ENCODE results near the gene EP400.
"Not testable (repeated sequence)": the region's sequence is repeated elsewhere in the genome, so short reads cannot be mapped to it uniquely, and the experiment has no call there.

EP400 gene

GRCh38 chr12:132071830-132072384, 122.2 kb downstream of the EP400 start:
- no peak for DNase-seq

DNA sequence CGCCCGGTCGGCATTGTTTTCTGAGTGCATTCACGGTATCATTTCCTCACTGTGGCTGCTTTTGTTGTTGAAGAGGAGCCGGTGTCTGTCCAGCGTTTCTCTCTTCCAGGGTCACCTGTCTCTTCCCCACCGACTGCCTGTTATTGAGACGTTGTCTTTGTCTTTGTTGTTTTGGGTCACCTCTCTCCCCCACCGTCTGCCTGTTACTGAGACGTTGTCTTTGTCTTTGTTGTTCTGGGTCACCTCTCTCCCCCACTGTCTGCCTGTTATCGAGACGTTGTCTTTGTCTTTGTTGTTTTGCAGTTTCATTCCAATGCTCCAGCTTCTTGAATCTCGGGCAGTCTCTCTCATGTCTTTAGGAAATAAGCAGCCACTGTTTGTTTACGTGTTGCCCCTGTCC, 124.5 kb downstream of the EP400 start:
- no peak for DNase-seq

- DNase-seq: no peak
Measured at GRCh38 chr12:132075026-132075713, 125.4 kb downstream of the EP400 start.

DNA sequence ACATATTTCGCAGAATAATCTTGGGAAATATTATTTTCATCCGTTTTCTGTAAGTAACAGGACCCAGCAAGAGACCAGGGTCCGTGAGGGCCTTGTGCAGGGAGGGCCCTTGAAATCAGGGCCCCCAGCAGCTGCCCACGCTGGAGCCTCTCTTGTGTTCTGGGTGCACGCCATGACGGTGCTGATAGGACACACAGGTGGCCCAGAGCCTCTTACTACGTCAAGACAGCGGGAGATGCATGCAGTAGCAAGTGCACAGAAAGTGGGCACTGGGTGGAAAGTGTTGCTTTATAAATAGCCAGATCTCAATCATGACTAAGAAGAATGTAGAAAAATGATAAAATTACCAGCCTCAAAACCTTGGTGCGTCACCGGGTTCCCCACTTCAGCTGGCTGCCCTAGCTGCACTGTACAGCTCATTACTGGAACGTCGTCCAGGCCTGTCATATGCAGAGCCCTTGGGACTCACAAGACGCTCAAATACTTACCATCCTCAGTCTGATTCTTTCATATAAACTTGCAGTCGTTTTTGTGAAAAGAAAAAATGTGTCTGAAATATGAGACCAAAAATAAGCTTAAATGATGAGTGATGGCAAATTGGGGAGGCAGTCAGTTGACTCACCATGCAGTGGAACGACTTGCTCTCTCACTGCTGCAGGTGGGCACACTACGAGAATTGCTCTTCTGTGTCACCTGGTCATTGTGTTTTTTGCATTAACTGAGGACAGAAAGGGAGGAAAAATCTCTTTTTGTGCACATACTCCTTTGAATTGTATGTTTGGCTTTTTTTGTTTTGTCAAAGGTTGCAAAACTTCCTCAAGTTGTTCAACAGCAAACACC, 126.2 kb downstream of the EP400 start:
- DNase-seq: no peak

- DNase-seq: no peak
Measured at GRCh38 chr12:132076711-132077110, 127.0 kb downstream of the EP400 start.

DNA sequence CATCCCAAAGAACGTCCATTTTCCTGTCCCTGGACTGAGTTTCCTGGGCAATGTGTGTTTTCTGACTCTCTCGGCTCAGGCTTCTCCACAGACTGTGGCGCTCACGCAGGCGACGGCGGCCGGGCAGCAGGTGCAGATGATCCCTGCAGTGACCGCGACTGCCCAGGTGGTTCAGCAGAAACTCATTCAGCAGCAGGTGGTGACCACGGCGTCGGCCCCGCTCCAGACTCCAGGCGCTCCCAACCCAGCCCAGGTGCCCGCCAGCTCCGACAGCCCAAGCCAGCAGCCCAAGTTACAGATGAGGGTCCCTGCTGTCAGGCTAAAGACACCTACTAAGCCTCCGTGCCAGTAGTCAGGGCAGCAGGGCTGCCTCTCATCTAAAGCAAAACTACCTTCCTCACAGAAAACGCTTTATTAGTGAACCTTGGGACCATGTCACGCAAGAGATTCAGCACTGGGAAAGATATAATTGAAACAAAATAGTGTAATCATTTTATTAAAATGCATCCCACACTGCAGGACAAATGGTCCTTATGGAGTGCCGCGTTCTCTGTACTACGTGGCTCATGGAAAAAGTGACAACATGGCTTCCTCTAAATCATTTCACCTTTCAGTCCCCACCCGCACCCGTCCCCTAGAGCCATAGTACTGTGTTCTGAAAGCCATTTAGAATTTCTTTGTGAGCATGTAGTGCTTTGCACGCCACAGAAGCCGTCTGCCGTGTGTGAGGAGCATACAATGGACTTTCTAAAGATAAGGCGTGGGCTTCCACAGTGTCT, 127.8 kb downstream of the EP400 start:
- DNase-seq: no peak

- no peak for DNase-seq
Measured at GRCh38 chr12:132078190-132078589, 128.4 kb downstream of the EP400 start.

DNA sequence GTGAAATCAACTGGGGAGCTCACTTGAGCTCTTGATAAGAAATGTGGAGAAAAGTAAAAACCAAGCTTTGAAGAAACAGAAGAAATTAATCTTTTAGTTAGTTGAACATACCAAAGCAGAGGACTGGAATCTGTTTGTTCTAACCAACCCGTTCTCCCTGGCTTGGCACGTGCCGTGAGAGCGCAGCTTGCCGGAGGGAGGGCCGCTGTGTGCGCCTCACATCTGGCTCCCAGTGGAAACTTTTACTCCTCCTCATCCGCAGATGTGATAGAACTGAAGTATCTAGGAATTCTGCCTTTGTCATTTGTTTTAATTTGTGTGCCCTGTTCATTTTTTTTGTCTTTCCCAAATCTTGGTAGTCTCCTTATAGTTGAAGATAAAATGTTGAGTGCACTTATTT, 129.5 kb downstream of the EP400 start:
- no peak for DNase-seq

- no peak for DNase-seq
Measured at GRCh38 chr12:132079695-132080094, 130.0 kb downstream of the EP400 start.

- not testable (repeated sequence) for DNase-seq
Measured at GRCh38 chr12:132080515-132080914, 130.8 kb downstream of the EP400 start.

DNA sequence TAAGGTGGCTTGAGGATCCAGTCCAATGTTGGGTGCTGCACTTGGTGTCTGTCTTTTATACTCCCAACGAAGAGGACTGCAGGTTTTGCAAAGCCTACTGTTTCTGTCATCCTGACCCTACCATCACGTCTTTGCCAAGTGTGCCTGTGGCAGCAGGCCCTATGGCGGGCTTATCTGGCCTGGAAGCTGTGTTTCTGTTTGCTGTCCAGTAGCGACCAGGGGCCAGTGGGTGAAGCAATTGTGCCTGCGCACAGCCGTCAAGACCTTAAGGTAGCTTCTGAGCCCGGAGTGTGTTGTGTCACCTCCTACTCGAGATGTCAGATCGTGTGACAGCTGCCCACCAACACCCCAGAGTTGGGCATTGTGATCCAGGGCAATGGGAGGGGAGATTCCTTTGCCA, 131.7 kb downstream of the EP400 start:
- DNase-seq: no peak

- no peak for DNase-seq
Measured at GRCh38 chr12:132083614-132083940, 133.8 kb downstream of the EP400 start.

DNA sequence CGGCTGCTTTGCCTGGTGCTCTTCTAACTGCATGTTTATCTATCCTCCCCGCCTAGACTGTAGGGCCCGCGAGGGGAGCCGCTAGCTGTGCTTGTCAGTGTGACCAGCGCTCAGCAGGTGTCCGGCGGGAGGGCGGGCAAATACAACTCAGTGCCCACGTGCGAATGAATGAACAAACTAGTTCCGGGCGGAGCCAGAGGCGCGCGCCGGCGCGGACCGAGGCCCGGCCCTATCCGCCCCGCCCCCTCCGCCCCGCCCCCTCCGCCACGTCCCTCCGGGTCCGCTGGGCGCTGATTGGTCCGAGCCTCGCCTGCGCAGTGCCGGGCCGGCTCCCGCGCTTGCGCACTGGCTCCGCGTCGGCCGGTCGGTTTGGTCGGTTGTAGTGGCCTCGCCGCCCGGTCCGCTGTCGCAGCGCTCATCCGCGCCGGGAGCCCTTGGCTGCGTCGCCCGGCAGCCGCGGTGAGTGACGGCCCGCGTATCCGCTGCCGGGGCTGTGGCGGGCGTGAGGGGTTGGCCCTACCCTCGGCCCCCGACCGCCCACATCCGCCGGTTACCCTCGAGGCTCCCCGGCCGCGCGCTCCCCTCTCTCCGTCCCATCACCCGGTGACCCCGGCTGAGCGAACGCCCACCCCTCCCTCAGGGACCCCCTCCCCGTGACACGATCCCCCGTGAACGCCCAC, 134.3 kb downstream of the EP400 start:
- DNase-seq: peak; percentile 60

DNA sequence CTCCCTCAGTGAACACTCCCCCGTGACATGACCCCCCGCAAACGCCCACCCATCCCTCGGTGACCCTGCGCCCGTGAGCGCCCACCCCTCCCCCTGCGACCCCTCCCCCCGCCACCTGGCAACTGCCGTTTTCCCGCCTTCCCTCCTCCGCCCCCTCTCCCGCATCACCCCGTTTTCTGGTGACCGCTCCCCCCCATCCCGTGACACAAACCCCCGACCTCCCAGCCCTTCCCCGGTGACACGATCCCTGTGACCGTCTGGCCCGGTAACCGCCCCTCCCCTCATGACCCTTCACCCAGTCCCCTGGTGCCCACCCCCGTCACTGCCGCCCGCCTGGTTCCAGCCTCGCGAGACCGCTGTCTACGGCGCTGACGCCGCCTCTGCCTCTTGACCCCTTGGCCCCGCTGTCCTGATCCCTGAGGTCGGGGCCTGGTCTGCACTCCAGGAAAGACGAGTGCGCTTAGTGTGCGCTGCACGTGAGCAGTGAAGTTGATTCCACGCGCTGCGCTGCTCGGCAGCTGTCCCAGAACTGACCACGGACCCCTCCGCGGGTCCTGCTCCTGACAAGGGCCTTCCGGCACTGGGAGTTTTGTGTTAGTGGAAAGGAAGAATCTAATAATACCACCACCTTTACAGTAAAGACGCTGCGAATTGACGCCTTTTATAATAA, 135.0 kb downstream of the EP400 start:
- no peak for DNase-seq

DNA sequence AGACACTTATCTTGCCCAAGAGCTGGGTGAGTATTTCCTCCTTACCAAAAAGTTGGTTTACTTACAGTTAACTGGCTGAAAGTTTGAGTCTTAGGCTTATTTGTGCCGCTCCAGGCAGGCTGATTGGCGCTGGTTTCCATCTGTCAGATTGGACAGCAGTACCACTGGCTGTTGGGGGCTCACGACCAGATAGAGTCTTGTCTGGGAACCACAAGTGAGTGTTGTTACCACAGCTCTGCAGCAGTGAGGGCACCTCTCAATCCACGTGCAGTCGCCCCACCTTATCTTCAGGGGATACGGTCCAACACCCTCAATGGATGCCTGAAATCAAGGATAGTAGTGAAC, 135.5 kb downstream of the EP400 start:
- no peak for DNase-seq

DNA sequence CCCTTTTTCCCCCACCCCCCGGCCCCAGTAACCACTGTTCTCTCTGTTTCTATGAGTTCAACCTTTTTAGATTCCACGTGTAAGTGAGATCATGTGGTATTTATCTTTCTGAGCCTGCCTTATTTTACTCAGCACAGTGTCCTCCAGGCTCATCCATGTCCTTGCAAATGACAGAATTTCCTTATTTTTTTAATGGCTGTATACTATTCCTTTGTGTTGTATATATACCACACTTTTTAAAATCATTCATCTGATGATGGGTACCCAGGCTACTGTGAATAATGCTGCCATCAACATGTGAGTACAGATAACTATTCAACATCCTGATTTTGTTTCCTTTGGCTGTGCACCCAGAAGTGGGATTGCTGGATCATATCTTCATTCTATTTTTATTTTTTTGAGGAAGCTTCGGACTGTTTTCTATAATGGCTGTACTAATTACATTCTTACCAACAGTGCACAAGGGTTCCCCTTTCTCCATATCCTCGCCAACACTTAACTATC, 139.7 kb downstream of the EP400 start:
- no peak for DNase-seq

GRCh38 chr12:132094269-132094891, 144.6 kb downstream of the EP400 start:
- no peak for DNase-seq

- DNase-seq: no peak
Measured at GRCh38 chr12:132095520-132096409, 146.0 kb downstream of the EP400 start.

GRCh38 chr12:132099739-132100138, 150.0 kb downstream of the EP400 start:
- DNase-seq: no peak

DNA sequence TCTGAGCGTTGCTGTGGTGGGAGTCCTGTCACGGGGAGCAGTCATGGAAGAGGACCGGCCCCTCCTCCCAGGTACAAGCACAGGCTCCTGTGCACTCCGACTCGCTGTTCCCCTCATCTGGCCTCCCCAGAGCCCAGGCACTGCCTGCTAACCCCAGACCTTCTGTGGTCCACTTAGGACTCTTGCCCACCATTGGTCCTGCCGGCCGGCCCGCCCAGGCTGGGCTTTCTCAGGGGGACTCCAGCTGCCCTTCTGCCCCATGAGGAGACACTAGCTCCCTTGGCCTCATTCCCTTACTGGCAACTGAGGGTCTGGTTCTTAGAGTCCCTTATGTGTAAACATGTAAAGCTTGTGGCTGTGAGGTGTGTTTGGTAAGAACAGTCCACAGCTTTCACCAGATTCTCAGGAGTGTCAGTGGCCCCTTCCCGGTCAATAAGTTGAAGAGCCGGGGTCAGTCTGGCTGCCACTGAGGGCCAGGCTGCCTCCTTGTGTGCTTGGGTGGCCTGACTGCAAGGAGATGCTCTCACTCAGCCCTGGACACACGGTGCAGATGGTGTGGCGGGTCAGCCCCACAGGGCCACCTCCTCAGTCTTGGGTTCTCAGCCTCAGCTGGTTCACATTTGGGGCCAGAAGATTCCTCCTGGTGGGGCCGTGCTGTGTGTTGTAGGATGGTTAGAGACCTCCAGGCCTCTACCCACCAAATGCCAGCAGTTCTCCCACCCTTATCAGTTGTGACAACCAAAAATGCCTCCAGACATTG, 150.7 kb downstream of the EP400 start:
- no peak for DNase-seq
